CD14-positive monocyte (primary cell): Measurements from ENCODE around the gene PRF1. TPM values are rescaled to one million over a fixed set of nuclear protein-coding genes. Genes with fewer than 3 reads are reported as not detected.

Experiments used
- DNase-seq, 3 donors: peaks; one replicate each; pipeline ENCODE4 v3.0.0-alpha.2; 2011 to 2022
- H2AFZ ChIP-seq: 2 replicates; pipeline ENCODE4 v1.6.0; 2012; ENCODE audit warnings: mild to moderate bottlenecking, low read depth, low read length, inconsistent platforms; ENCODE audit not compliant: insufficient read depth, poor library complexity, severe bottlenecking
- H3K27ac ChIP-seq, 2 donors: 1 replicate in 1 of 2; 2 replicates in 1 of 2; pipeline ENCODE4 v1.5.1; 2012 to 2013; ENCODE audit warnings: low read length in 2 of 2, control low read depth in 1 of 2, inconsistent platforms in 1 of 2, low read depth in 1 of 2, mild to moderate bottlenecking in 1 of 2
- H3K27me3 ChIP-seq, 2 donors: one replicate each; pipeline versions ENCODE4 v1.6.0 to v1.6.1; 2011 to 2013; ENCODE audit warnings: low read length in 2 of 2; ENCODE audit not compliant: control insufficient read depth in 2 of 2, insufficient read depth in 2 of 2
- H3K36me3 ChIP-seq, 2 donors: replicated peaks in 1 of 2; 1 replicate in 1 of 2; 2 replicates in 1 of 2; pipeline versions ENCODE4 v1.5.1 to v1.6.1; 2012 to 2013; ENCODE audit warnings: low read length in 2 of 2, control low read depth in 1 of 2, inconsistent platforms in 1 of 2, mild to moderate bottlenecking in 1 of 2; ENCODE audit not compliant: insufficient read depth in 2 of 2, control insufficient read depth in 1 of 2
- H3K4me1 ChIP-seq, 2 donors: 1 replicate in 1 of 2; 2 replicates in 1 of 2; pipeline versions ENCODE4 v1.5.1 to v1.6.1; 2012 to 2013; ENCODE audit warnings: low read length in 2 of 2, control low read depth in 1 of 2, inconsistent platforms in 1 of 2, mild to moderate bottlenecking in 1 of 2, moderate library complexity in 1 of 2; ENCODE audit not compliant: insufficient read depth in 2 of 2, control insufficient read depth in 1 of 2
- H3K4me2 ChIP-seq: replicated peaks from 2 replicates; pipeline ENCODE3; 2012; ENCODE audit warnings: low read length, moderate library complexity, mild to moderate bottlenecking; ENCODE audit not compliant: poor library complexity, severe bottlenecking; ENCODE audit errors: extremely low read depth
- H3K4me3 ChIP-seq, 3 experiments: fragments of 200-600 bp in 1 of 3; sonication (generic) in 1 of 3; replicated peaks in 1 of 3; 1 replicate in 2 of 3; 2 replicates in 1 of 3; pipeline ENCODE4 v1.5.1; 2011 to 2013; ENCODE audit warnings: low read length in 3 of 3, mild to moderate bottlenecking in 3 of 3, control low read depth in 2 of 3, low read depth in 2 of 3, inconsistent platforms in 1 of 3, moderate library complexity in 1 of 3
- H3K79me2 ChIP-seq: 2 replicates; pipeline ENCODE4 v1.6.0; 2012; ENCODE audit warnings: mild to moderate bottlenecking, control low read depth, inconsistent platforms, low read length, moderate library complexity; ENCODE audit not compliant: insufficient read depth
- H3K9ac ChIP-seq: 2 replicates; pipeline ENCODE4 v1.6.0; 2017; ENCODE audit warnings: low read length, mild to moderate bottlenecking; ENCODE audit not compliant: insufficient read depth, poor library complexity, severe bottlenecking
- H3K9me3 ChIP-seq, 2 donors: replicated peaks in 1 of 2; 1 replicate in 1 of 2; 2 replicates in 1 of 2; pipeline versions ENCODE4 v1.5.1 to v1.6.1; 2012 to 2013; ENCODE audit warnings: low read length in 2 of 2, control low read depth in 1 of 2; ENCODE audit not compliant: control insufficient read depth in 1 of 2, insufficient read depth in 1 of 2
- H4K20me1 ChIP-seq: 2 replicates; pipeline ENCODE4 v1.6.0; 2012; ENCODE audit warnings: mild to moderate bottlenecking, low read length, control low read depth, moderate library complexity; ENCODE audit not compliant: insufficient read depth
- H3K27ac Mint-ChIP-seq, 7 donors: one replicate each; pipeline ENCODE4 v1.8.0; 2020; ENCODE audit warnings: mild to moderate bottlenecking in 7 of 7, mixed read lengths in 7 of 7, moderate library complexity in 6 of 7, inconsistent platforms in 2 of 7
- H3K27me3 Mint-ChIP-seq, 3 donors: one replicate each; pipeline ENCODE4 v1.8.0; 2021 to 2022; ENCODE audit warnings: low read depth in 3 of 3, mild to moderate bottlenecking in 3 of 3, mixed read lengths in 3 of 3, moderate library complexity in 3 of 3, inconsistent platforms in 1 of 3
- H3K36me3 Mint-ChIP-seq, 2 donors: one replicate each; pipeline ENCODE4 v1.8.0; 2020; ENCODE audit warnings: mixed read lengths in 2 of 2, inconsistent platforms in 1 of 2, mild to moderate bottlenecking in 1 of 2
- H3K4me1 Mint-ChIP-seq: one replicate; pipeline ENCODE4 v1.8.0; 2020; ENCODE audit warnings: mild to moderate bottlenecking, mixed read lengths
- H3K4me3 Mint-ChIP-seq, 2 donors: one replicate each; pipeline ENCODE4 v1.8.0; 2020; ENCODE audit warnings: mild to moderate bottlenecking in 2 of 2, mixed read lengths in 2 of 2, moderate library complexity in 1 of 2
- H3K9me3 Mint-ChIP-seq, 7 donors: one replicate each; pipeline ENCODE4 v1.8.0; 2020 to 2022; ENCODE audit warnings: mixed read lengths in 7 of 7, mild to moderate bottlenecking in 6 of 7, moderate library complexity in 6 of 7, inconsistent platforms in 2 of 7
- CTCF ChIP-seq: fragments of 200-600 bp; IDR thresholded peaks from one replicate; pipeline ENCODE4 v1.8.0; 2022; ENCODE audit warnings: antibody characterized with exemption, mild to moderate bottlenecking
- WGBS: methylation state at CpG from one replicate; pipeline ENCODE4 v1.1.5; 2013; ENCODE audit warnings: missing lambda C conversion rate; ENCODE audit not compliant: insufficient coverage; 5-methylcytosine and 5-hydroxymethylcytosine counted together
- intact Hi-C, 2 donors: fragments of 100-400 bp; cut with micrococcal nuclease; formaldehyde crosslinking; loops; one replicate each; pipeline versions ENCODE4 v1.15.0 to v1.15.1; 2023
- polyA plus RNA-seq, 3 donors: library from polyadenylated mRNA; depleted of rRNA in 1 of 3; unstranded in 2 of 3; stranded (reverse) in 1 of 3; fragments of 300-500 nt in 2 of 3; fragments of >200 nt in 1 of 3; fragmentation: Illumina TruSeq in 2 of 3; gene quantifications; 1 replicate in 2 of 3; 2 replicates in 1 of 3; pipeline ENCODE4 v1.2.3, GENCODE V29; 2012 to 2021

The PRF1 gene
- polyA plus RNA-seq, 3 donors, result 0.09 to 2.7 (median 2.4) TPM

GRCh38 chr10:70579234-70580002 lies 23.1 kb downstream of the PRF1 start:
- H3K27me3 ChIP-seq, result no peaks in the 10 kb centered on the region
- no peak overlapping the region for H3K4me2 ChIP-seq
- H3K4me3 Mint-ChIP-seq, result peak overlapping the region in 1 of 2 donors; percentile 49
- DNase-seq, result no peak
- no peaks in the 10 kb centered on the region for H4K20me1 ChIP-seq
- H3K9me3 ChIP-seq, result no peaks in the 10 kb centered on the region
- H3K79me2 ChIP-seq, result no peaks in the 10 kb centered on the region
- peaks cover 30 to 43% of the 10 kb centered on the region in 2 donors for H3K4me1 ChIP-seq
- H3K36me3 Mint-ChIP-seq, result no peaks in the 10 kb centered on the region
- H2AFZ ChIP-seq, result no peak overlapping the region
- no peaks in the 10 kb centered on the region for H3K36me3 ChIP-seq
- no peak overlapping the region for H3K9ac ChIP-seq
- peak overlapping the region in 3 of 7 donors; percentile 12 to 38 (median 35) for H3K27ac Mint-ChIP-seq
- intact Hi-C loops, result no loop called here
- no peak overlapping the region for H3K27ac ChIP-seq
- H3K4me1 Mint-ChIP-seq, result peaks cover 45% of the 10 kb centered on the region
- peaks cover 0 to 6% (median 0%) of the 10 kb centered on the region in 7 donors for H3K9me3 Mint-ChIP-seq
- H3K4me3 ChIP-seq, result no peak overlapping the region
- peaks cover 0 to under 1% (median 0%) of the 10 kb centered on the region in 3 donors for H3K27me3 Mint-ChIP-seq
- no peak for TF ChIP-seq CTCF
- WGBS, result 100% methylated on average over 1 of the region's 3 CpGs

GRCh38 chr10:70578371-70578947 lies 24.1 kb downstream of the PRF1 start:
- Mint-ChIP-seq H3K4me1 (peaks cover 48% of the 10 kb centered on the region), H3K27me3 (no peaks in the 10 kb centered on the region), H3K9me3 (peaks cover 0 to 6% (median 0%) of the 10 kb centered on the region in 7 donors), H3K27ac (peak overlapping the region in 6 of 7 donors; percentile 50 to 83 (median 70)), H3K36me3 (peaks cover 0 to 2% of the 10 kb centered on the region in 2 donors), H3K4me3 (peak overlapping the region; percentile 32 to 75)
- no peaks in the 10 kb centered on the region for H3K9me3 ChIP-seq
- H3K79me2 ChIP-seq, result no peaks in the 10 kb centered on the region
- WGBS, result 3% methylated on average over 3 of the region's 7 CpGs
- no peak overlapping the region for H3K4me3 ChIP-seq
- H3K36me3 ChIP-seq, result no peaks in the 10 kb centered on the region
- TF ChIP-seq CTCF, result no peak
- H3K4me1 ChIP-seq, result peaks cover 30 to 43% of the 10 kb centered on the region in 2 donors
- H2AFZ ChIP-seq, result no peak overlapping the region
- peak overlapping the region; percentile 52 for H3K4me2 ChIP-seq
- no peaks in the 10 kb centered on the region for H4K20me1 ChIP-seq
- peak overlapping the region in 1 of 2 donors; percentile 9 for H3K27ac ChIP-seq
- intact Hi-C loops, result no loop called here
- no peak overlapping the region for H3K9ac ChIP-seq
- H3K27me3 ChIP-seq, result no peaks in the 10 kb centered on the region
- peak; percentile 34 to 49 (median 41) for DNase-seq
